Measurements from ENCODE around the gene BAZ2B. TPM values are rescaled to one million over a fixed set of nuclear protein-coding genes. Genes with fewer than 3 reads are reported as not detected.

BAZ2B gene
- total and polyA plus RNA-seq, 2 experiments from 2014 or later, result 51.7 to 62.9 TPM

DNA sequence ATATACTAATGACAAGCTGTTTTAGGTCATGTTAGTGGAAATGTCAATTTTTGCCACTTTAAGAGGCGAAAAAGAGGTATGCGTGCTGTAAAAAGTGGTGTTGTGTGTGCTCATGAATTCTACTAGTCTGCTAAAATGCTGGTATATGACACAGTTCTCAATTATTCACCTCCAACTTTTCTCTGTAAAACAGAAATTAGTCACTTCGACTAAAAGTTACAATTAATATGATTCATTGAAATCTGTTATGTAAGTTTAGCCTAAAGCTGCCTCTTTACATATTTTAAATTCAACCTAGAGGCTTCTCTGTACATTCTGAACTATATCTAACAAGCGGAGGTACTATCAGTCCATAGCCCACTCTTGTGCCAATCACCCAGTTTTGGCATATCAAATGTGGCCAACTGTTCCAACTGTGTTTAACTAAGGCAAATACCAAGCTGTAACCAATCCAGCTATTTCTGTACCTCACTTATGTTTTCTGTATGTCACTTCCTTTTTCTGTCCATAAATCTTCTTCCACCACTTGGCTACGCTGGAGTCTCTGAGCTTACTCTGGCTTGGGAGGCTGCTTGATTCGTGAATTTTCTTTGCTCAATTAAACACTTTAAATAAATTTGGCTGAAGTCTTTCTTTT, 20.8 kb downstream of the BAZ2B start:
- Histone ChIP-seq H4K20me1 (replicated peaks; ENCODE audit: insufficient read depth) (0 out of 2 replicates have a peak, but pooled peaks cover 6% of the 10 kb centered on the region), H3K4me1 (ENCODE audit: insufficient read depth) (peaks cover 2% of the 10 kb centered on the region; the same call in 1 of the 2 replicates), H3K9me2 (ENCODE audit: insufficient read depth) (no peaks in the 10 kb centered on the region), H3K27me3 (ENCODE audit: insufficient read depth) (no peaks in the 10 kb centered on the region), H3K4me2 (no peak overlapping the region), H2AFZ (no peak overlapping the region), H3K27ac (ENCODE audit: low read depth) (no peak overlapping the region; the same call in 1 of the 2 replicates), H3K36me3 (ENCODE audit: insufficient read depth) (no peaks in the 10 kb centered on the region), H3K79me2 (replicated peaks; ENCODE audit: insufficient read depth) (peaks cover 96% of the 10 kb centered on the region), H3K4me3 (no peak overlapping the region), H3F3A (replicated peaks; ENCODE audit: low read depth) (no peaks in the 10 kb centered on the region)
- Mint-ChIP-seq H3K9me3 (no peaks in the 10 kb centered on the region), H3K27me3 (ENCODE audit: insufficient read depth, low read depth, poor library complexity) (peaks cover 3% of the 10 kb centered on the region), H3K4me3 (no peak overlapping the region), H3K36me3 (ENCODE audit: low read depth) (peaks cover 10% of the 10 kb centered on the region; the same call in 2 of the 3 replicates), H3K27ac (no peak overlapping the region), H3K4me1 (peaks cover 8% of the 10 kb centered on the region; the same call in 2 of the 3 replicates)
- ATAC-seq, result no peak
- TF ChIP-seq JUNB (IDR thresholded peaks at IDR 0.05; ENCODE audit: unreplicated experiment) (no peak), POLR2AphosphoS5 (IDR thresholded peaks at IDR 0.05; ENCODE audit: low read depth) (no peak), ZNF331 (CRISPR knock-in tag; IDR thresholded peaks at IDR 0.05; ENCODE audit: low read depth) (no peak), EZH2 (IDR thresholded peaks at IDR 0.05; ENCODE audit: low read depth, unreplicated experiment) (no peak), ZNF114 (CRISPR knock-in tag; IDR thresholded peaks at IDR 0.05) (no peak), NANOG (IDR thresholded peaks at IDR 0.05; ENCODE audit: borderline replicate concordance) (no peak), STAT1 (IDR thresholded peaks at IDR 0.05; ENCODE audit: unreplicated experiment) (no peak), CREB1 (CRISPR knock-in tag; IDR thresholded peaks at IDR 0.05; ENCODE audit: low read depth) (no peak), EZH2phosphoT487 (IDR thresholded peaks at IDR 0.05; ENCODE audit: unreplicated experiment) (no peak)
- TF ChIP-seq, protein P1, sequence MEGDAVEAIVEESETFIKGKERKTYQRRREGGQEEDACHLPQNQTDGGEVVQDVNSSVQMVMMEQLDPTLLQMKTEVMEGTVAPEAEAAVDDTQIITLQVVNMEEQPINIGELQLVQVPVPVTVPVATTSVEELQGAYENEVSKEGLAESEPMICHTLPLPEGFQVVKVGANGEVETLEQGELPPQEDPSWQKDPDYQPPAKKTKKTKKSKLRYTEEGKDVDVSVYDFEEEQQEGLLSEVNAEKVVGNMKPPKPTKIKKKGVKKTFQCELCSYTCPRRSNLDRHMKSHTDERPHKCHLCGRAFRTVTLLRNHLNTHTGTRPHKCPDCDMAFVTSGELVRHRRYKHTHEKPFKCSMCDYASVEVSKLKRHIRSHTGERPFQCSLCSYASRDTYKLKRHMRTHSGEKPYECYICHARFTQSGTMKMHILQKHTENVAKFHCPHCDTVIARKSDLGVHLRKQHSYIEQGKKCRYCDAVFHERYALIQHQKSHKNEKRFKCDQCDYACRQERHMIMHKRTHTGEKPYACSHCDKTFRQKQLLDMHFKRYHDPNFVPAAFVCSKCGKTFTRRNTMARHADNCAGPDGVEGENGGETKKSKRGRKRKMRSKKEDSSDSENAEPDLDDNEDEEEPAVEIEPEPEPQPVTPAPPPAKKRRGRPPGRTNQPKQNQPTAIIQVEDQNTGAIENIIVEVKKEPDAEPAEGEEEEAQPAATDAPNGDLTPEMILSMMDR (conservative IDR thresholded peaks at IDR 0.05; ENCODE audit: low read depth in 2 of 2), result no peak
- TF ChIP-seq, protein P2, sequence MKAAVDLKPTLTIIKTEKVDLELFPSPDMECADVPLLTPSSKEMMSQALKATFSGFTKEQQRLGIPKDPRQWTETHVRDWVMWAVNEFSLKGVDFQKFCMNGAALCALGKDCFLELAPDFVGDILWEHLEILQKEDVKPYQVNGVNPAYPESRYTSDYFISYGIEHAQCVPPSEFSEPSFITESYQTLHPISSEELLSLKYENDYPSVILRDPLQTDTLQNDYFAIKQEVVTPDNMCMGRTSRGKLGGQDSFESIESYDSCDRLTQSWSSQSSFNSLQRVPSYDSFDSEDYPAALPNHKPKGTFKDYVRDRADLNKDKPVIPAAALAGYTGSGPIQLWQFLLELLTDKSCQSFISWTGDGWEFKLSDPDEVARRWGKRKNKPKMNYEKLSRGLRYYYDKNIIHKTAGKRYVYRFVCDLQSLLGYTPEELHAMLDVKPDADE (IDR thresholded peaks at IDR 0.05), result no peak
- TF ChIP-seq, protein P3, sequence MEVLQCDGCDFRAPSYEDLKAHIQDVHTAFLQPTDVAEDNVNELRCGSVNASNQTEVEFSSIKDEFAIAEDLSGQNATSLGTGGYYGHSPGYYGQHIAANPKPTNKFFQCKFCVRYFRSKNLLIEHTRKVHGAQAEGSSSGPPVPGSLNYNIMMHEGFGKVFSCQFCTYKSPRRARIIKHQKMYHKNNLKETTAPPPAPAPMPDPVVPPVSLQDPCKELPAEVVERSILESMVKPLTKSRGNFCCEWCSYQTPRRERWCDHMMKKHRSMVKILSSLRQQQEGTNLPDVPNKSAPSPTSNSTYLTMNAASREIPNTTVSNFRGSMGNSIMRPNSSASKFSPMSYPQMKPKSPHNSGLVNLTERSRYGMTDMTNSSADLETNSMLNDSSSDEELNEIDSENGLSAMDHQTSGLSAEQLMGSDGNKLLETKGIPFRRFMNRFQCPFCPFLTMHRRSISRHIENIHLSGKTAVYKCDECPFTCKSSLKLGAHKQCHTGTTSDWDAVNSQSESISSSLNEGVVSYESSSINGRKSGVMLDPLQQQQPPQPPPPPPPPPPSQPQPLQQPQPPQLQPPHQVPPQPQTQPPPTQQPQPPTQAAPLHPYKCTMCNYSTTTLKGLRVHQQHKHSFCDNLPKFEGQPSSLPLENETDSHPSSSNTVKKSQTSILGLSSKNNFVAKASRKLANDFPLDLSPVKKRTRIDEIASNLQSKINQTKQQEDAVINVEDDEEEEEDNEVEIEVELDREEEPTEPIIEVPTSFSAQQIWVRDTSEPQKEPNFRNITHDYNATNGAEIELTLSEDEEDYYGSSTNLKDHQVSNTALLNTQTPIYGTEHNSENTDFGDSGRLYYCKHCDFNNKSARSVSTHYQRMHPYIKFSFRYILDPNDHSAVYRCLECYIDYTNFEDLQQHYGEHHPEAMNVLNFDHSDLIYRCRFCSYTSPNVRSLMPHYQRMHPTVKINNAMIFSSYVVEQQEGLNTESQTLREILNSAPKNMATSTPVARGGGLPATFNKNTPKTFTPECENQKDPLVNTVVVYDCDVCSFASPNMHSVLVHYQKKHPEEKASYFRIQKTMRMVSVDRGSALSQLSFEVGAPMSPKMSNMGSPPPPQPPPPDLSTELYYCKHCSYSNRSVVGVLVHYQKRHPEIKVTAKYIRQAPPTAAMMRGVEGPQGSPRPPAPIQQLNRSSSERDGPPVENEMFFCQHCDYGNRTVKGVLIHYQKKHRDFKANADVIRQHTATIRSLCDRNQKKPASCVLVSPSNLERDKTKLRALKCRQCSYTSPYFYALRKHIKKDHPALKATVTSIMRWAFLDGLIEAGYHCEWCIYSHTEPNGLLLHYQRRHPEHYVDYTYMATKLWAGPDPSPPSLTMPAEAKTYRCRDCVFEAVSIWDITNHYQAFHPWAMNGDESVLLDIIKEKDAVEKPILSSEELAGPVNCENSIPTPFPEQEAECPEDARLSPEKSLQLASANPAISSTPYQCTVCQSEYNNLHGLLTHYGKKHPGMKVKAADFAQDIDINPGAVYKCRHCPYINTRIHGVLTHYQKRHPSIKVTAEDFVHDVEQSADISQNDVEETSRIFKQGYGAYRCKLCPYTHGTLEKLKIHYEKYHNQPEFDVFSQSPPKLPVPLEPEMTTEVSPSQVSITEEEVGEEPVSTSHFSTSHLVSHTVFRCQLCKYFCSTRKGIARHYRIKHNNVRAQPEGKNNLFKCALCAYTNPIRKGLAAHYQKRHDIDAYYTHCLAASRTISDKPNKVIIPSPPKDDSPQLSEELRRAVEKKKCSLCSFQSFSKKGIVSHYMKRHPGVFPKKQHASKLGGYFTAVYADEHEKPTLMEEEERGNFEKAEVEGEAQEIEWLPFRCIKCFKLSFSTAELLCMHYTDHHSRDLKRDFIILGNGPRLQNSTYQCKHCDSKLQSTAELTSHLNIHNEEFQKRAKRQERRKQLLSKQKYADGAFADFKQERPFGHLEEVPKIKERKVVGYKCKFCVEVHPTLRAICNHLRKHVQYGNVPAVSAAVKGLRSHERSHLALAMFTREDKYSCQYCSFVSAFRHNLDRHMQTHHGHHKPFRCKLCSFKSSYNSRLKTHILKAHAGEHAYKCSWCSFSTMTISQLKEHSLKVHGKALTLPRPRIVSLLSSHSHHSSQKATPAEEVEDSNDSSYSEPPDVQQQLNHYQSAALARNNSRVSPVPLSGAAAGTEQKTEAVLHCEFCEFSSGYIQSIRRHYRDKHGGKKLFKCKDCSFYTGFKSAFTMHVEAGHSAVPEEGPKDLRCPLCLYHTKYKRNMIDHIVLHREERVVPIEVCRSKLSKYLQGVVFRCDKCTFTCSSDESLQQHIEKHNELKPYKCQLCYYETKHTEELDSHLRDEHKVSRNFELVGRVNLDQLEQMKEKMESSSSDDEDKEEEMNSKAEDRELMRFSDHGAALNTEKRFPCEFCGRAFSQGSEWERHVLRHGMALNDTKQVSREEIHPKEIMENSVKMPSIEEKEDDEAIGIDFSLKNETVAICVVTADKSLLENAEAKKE (CRISPR knock-in tag; IDR thresholded peaks at IDR 0.05), result no peak
- TF ChIP-seq, protein P4, sequence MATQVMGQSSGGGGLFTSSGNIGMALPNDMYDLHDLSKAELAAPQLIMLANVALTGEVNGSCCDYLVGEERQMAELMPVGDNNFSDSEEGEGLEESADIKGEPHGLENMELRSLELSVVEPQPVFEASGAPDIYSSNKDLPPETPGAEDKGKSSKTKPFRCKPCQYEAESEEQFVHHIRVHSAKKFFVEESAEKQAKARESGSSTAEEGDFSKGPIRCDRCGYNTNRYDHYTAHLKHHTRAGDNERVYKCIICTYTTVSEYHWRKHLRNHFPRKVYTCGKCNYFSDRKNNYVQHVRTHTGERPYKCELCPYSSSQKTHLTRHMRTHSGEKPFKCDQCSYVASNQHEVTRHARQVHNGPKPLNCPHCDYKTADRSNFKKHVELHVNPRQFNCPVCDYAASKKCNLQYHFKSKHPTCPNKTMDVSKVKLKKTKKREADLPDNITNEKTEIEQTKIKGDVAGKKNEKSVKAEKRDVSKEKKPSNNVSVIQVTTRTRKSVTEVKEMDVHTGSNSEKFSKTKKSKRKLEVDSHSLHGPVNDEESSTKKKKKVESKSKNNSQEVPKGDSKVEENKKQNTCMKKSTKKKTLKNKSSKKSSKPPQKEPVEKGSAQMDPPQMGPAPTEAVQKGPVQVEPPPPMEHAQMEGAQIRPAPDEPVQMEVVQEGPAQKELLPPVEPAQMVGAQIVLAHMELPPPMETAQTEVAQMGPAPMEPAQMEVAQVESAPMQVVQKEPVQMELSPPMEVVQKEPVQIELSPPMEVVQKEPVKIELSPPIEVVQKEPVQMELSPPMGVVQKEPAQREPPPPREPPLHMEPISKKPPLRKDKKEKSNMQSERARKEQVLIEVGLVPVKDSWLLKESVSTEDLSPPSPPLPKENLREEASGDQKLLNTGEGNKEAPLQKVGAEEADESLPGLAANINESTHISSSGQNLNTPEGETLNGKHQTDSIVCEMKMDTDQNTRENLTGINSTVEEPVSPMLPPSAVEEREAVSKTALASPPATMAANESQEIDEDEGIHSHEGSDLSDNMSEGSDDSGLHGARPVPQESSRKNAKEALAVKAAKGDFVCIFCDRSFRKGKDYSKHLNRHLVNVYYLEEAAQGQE (IDR thresholded peaks at IDR 0.05; ENCODE audit: unreplicated experiment), result no peak
- DNase-seq (ENCODE audit: low spot score), result no peak

Measured in GM23338 (cell line).